ENCODE data around the gene MSH5.

- TF ChIP-seq EZH2phosphoT487 (conservative IDR thresholded peaks at IDR 0.05; ENCODE audit: low read length) (no peak), CTCF (IDR thresholded peaks at IDR 0.05; ENCODE audit: insufficient read depth, low read length, poor library complexity, severe bottlenecking) (no peak)
Measured at GRCh38 chr6:31796993-31797385, 57.2 kb downstream of the MSH5 start.

Data from SU-DHL-6 (cell line).